PC-9 (cell line): ENCODE measurements around the gene LNP1.

Source experiments
- EZH2 ChIP-seq: fragments of 200-600 bp; sonication (generic); IDR thresholded peaks from 2 replicates; pipeline ENCODE4 v1.8.0; 2017; ENCODE audit warnings: antibody characterized with exemption, low read depth
- TF ChIP-seq, protein P1 (sequence below): fragments of 200-600 bp; sonication (generic); conservative IDR thresholded peaks from 2 replicates; pipeline ENCODE4 v1.6.1; 2017; ENCODE audit warnings: mixed run types, antibody characterized with exemption, mild to moderate bottlenecking, moderate library complexity

DNA sequence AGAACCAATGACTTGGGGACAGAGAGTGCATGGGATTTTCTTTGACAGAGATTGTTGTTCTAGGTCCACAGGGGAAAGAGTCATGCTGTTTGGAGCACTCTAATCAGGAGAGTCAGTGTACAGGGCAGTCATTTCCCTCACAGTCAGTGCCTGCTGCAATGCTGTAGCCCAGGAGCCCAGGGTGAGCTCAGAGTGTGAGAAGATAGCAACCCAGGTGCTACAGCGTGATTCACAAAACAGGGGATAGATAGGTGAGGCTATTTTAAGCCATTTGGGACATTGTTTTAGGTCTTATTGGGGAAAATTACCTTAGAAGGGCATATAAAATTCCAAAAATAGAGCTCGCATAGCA lies 37.3 kb downstream of the LNP1 start:
- TF ChIP-seq, protein P1, sequence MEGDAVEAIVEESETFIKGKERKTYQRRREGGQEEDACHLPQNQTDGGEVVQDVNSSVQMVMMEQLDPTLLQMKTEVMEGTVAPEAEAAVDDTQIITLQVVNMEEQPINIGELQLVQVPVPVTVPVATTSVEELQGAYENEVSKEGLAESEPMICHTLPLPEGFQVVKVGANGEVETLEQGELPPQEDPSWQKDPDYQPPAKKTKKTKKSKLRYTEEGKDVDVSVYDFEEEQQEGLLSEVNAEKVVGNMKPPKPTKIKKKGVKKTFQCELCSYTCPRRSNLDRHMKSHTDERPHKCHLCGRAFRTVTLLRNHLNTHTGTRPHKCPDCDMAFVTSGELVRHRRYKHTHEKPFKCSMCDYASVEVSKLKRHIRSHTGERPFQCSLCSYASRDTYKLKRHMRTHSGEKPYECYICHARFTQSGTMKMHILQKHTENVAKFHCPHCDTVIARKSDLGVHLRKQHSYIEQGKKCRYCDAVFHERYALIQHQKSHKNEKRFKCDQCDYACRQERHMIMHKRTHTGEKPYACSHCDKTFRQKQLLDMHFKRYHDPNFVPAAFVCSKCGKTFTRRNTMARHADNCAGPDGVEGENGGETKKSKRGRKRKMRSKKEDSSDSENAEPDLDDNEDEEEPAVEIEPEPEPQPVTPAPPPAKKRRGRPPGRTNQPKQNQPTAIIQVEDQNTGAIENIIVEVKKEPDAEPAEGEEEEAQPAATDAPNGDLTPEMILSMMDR = no peak
- no peak for TF ChIP-seq EZH2
